HG02870 (cell line): ENCODE data around the gene ULBP3.
"Not testable (repeated sequence)": the region's sequence is repeated elsewhere in the genome, so short reads cannot be mapped to it uniquely, and the experiment has no call there.

Source experiments
- ATAC-seq: cut with Tn5 transposase; IDR thresholded peaks from one replicate; pipeline ENCODE4 v1.9.1; 2021; ENCODE audit warnings: mild to moderate bottlenecking, moderate library complexity; ENCODE audit not compliant: unreplicated experiment

The ULBP3 gene

GRCh38 chr6:150017186-150017521, 51.8 kb downstream of the ULBP3 start:
- ATAC-seq: not testable (repeated sequence)

GRCh38 chr6:150016324-150017185, 52.4 kb downstream of the ULBP3 start:
- no peak for ATAC-seq

DNA sequence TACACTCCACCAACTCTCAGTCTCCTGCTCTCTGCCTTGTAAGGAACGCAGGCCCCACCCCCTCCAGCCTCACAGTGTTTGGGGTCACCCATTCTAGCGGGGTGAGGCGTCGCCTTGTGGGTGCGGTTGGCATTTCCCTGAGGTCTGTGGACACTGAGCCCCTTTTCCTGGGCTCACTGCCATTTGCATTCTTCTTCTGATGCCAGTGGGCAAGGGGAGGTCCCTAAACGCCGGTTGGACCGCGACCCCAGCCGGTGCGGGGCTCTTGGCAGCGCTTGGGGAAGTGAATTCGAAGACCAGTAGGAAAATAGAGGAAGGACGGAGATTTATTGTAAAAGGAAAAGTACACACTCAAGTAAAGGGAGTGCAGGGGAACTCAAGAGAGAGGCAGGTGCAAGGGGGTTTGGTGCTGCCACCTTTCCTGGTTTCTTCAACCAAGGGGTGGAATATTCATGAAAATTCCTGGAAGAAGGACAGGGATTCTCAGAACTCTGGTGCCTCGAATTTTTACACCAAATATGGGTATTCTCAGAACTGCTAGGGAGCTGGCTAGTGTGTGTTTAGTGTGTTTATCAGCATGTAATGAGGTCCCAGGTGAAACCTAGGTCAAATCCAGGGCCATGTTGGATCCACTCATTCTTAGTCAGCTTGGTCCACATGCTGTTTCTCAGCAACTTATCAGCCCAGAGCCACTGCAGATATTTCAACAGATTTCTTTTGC, 53.5 kb downstream of the ULBP3 start:
- not testable (repeated sequence) for ATAC-seq

- ATAC-seq: not testable (repeated sequence)
Observed at GRCh38 chr6:150014623-150015280, 54.2 kb downstream of the ULBP3 start.

DNA sequence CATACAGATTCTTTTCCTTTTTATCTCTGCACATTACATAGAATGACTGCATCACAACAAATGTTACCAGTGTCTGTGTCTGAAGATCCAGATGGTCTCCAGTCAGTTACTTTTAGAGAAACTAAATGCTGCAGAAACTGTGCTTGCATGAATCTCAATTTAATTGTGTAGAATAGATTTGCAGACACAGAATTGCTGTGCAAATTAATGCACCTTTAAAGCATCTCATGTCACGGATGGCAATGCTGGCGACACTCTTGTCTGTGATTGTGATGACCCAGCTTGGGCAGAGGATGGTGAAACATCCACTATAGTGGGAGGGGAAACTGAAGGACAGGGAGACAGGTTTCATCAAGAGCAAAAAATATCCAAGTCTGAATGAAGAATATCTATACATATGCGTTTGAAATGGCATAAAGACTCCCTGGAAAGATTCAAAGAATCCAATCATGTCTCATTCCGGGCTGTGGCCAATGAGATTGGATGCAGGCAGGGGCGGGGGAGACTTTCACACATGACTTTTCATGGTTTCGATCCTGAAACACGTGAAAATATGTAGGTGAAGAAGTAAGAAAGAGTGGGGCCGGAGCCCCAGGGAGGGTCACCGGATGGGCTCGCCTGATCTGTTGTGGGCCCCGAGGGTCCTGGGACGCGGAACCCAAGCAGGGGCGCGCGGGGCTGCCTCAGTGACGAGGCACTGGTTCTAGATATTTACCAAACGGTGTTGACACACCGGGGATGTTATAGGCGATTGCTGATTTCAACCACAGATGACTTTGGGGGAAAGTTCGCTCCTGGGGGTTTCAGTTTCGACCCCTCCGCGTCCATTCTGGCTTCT, 54.9 kb downstream of the ULBP3 start:
- not testable (repeated sequence) for ATAC-seq

GRCh38 chr6:150012846-150013784, 55.8 kb downstream of the ULBP3 start:
- not testable (repeated sequence) for ATAC-seq
